Measurements from ENCODE around the gene GPC6. TPM values are rescaled to one million over a fixed set of nuclear protein-coding genes. Genes with fewer than 3 reads are reported as not detected.

The GPC6 gene
- total and polyA plus RNA-seq, 10 donors: 0.22 to 9.3 (median 4.5) TPM

DNA sequence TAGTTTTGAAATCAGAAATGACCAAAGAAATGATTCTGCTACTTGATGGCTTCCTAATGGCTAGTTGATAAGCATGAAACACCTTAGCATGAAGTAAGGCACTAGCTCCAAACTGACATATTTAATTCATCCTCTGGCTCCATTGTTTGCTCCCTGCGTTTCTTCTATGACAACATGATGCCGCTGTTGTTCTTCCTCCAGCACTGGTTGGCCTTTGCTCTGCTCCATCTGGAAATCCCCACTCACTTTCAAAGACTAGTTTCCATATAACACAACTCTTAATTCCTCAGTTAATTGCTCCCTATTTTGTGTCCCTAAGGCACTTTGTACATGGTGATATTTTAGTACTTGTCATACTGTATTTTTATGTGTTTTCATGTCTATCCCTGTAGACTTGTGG, 151.6 kb downstream of the GPC6 start:
- no peak for DNase-seq
- intact Hi-C loops (cut with DNase I; ENCODE audit: low total_unique reads): no loop called here
- TF ChIP-seq POLR2AphosphoS5 (IDR thresholded peaks at IDR 0.05): no peak
- TF ChIP-seq, protein P1, sequence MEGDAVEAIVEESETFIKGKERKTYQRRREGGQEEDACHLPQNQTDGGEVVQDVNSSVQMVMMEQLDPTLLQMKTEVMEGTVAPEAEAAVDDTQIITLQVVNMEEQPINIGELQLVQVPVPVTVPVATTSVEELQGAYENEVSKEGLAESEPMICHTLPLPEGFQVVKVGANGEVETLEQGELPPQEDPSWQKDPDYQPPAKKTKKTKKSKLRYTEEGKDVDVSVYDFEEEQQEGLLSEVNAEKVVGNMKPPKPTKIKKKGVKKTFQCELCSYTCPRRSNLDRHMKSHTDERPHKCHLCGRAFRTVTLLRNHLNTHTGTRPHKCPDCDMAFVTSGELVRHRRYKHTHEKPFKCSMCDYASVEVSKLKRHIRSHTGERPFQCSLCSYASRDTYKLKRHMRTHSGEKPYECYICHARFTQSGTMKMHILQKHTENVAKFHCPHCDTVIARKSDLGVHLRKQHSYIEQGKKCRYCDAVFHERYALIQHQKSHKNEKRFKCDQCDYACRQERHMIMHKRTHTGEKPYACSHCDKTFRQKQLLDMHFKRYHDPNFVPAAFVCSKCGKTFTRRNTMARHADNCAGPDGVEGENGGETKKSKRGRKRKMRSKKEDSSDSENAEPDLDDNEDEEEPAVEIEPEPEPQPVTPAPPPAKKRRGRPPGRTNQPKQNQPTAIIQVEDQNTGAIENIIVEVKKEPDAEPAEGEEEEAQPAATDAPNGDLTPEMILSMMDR (IDR thresholded peaks at IDR 0.05 in 8 of 11, conservative IDR thresholded peaks at IDR 0.05 in 3 of 11): no peak
- TF ChIP-seq POLR2A (IDR thresholded peaks at IDR 0.05): no peak
- WGBS, 5 donors: 67 to 84% (median 77%) methylated on average over 2 of the region's 2 CpGs
- no peaks in the 10 kb centered on the region for H3K4me1 ChIP-seq
- no peaks in the 10 kb centered on the region for H3K9me3 ChIP-seq
- no peak overlapping the region for H3K27ac ChIP-seq
- H3K4me3 ChIP-seq: no peak overlapping the region
- no peaks in the 10 kb centered on the region for H3K36me3 ChIP-seq
- no peaks in the 10 kb centered on the region for H3K27me3 ChIP-seq (replicated peaks in 1 of 7)

DNA sequence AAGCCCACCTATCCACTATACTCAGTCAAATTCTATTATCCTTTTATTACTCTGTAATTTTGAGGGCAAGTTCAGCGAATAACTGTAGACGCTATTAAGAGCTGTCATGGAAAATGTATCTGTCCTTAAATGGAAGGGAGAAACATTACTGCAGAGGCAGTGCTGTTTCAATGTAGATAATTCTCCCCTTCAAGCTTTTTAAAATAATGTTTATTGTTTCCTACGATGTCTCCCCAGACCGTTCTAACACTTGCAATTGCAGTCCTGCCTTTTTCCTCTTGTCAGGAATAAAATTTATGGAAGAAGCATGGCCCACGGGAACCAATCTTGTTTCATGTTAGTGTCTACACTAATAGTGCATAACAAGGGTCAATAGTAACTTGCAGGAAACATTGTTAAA, 159.5 kb downstream of the GPC6 start:
- no peaks in the 10 kb centered on the region for H3K27me3 ChIP-seq (replicated peaks in 1 of 7)
- H3K36me3 ChIP-seq: no peaks in the 10 kb centered on the region
- H3K9me3 ChIP-seq: no peaks in the 10 kb centered on the region
- H3K27ac ChIP-seq: no peak overlapping the region
- no peak overlapping the region for H3K4me3 ChIP-seq
- DNase-seq: no peak
- TF ChIP-seq, protein P1 (IDR thresholded peaks at IDR 0.05 in 8 of 11, conservative IDR thresholded peaks at IDR 0.05 in 3 of 11): no peak
- TF ChIP-seq POLR2AphosphoS5 (IDR thresholded peaks at IDR 0.05): no peak
- TF ChIP-seq POLR2A (IDR thresholded peaks at IDR 0.05): no peak
- intact Hi-C loops (cut with DNase I; ENCODE audit: low total_unique reads): no loop called here
- H3K4me1 ChIP-seq: no peaks in the 10 kb centered on the region
- WGBS, 5 donors: 61 to 72% (median 64%) methylated on average over 5 of the region's 5 CpGs

DNA sequence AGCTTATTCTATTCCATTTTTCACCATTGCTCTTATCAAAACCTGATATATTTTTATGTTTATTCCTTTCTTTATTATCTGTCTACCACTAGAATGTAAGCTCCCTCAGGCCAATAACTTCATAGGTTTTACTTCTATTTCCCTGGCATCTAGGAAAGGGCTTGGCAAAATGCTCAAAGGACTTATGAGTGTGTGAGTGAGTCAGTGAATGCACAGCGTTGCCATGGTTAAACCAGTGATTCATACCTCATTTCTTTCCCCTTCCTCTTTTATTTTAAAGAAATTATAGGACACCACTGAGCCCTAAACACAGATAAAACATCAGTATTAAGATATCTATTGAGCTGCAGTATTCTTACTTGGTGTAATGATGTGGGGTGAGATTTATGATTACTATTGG, 162.1 kb downstream of the GPC6 start:
- 70 to 95% (median 79%) methylated on average over 1 of the region's 1 CpG for WGBS, 5 donors
- H3K4me1 ChIP-seq: no peaks in the 10 kb centered on the region
- DNase-seq: no peak
- H3K36me3 ChIP-seq: no peaks in the 10 kb centered on the region
- no peak overlapping the region for H3K27ac ChIP-seq
- no peak overlapping the region for H3K4me3 ChIP-seq
- TF ChIP-seq POLR2A (IDR thresholded peaks at IDR 0.05) (no peak), POLR2AphosphoS5 (IDR thresholded peaks at IDR 0.05) (no peak)
- TF ChIP-seq, protein P1 (IDR thresholded peaks at IDR 0.05 in 8 of 11, conservative IDR thresholded peaks at IDR 0.05 in 3 of 11): no peak
- H3K27me3 ChIP-seq (replicated peaks in 1 of 7): no peaks in the 10 kb centered on the region
- H3K9me3 ChIP-seq: no peaks in the 10 kb centered on the region
- intact Hi-C loops (cut with DNase I; ENCODE audit: low total_unique reads): no loop called here

DNA sequence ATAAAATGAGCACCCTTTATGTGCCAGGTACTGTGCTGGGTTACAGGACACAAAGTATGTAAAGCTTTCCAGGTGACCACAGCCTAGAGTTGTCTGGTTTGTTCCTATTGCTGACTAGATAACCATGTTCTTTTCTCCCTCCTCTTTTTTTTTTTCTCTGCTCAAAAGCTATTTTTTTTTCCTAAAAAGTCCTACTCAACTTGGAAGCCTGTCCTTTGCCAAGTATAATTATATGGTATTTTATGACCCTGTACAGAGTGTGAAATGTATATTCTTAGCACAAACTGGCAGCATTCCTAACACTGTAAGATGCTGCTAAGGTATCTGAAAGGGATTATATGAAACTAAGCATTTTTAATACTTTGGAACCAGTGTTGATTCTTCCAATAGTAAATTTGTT, 171.0 kb downstream of the GPC6 start:
- Histone ChIP-seq H3K36me3 (no peaks in the 10 kb centered on the region), H3K27me3 (replicated peaks in 1 of 7) (no peaks in the 10 kb centered on the region), H3K9me3 (peaks cover 0 to 7% (median 0%) of the 10 kb centered on the region in 8 donors), H3K4me1 (no peaks in the 10 kb centered on the region), H3K4me3 (no peak overlapping the region), H3K27ac (no peak overlapping the region)
- DNase-seq: no peak
- intact Hi-C loops (cut with DNase I; ENCODE audit: low total_unique reads): no loop called here
- TF ChIP-seq, protein P1 (IDR thresholded peaks at IDR 0.05 in 8 of 11, conservative IDR thresholded peaks at IDR 0.05 in 3 of 11): no peak
- TF ChIP-seq POLR2AphosphoS5 (IDR thresholded peaks at IDR 0.05) (no peak), POLR2A (IDR thresholded peaks at IDR 0.05) (no peak)
